Ovary (tissue), 3 donors: ENCODE data around the gene EMID1.

Source experiments
- EP300 ChIP-seq: sonication (generic); formaldehyde crosslinking; IDR thresholded peaks from one replicate; pipeline ENCODE4 v1.6.1; 2017; ENCODE audit warnings: antibody characterized with exemption
- TF ChIP-seq, protein P1 (sequence below), 3 donors: fragments of 450-650 bp in 2 of 3; fragments of 200-600 bp in 1 of 3; IDR thresholded peaks; one replicate each; pipeline versions ENCODE4 v1.5.1 to v1.8.0; 2016 to 2022; ENCODE audit warnings: antibody characterized with exemption in 3 of 3, mild to moderate bottlenecking in 1 of 3
- donor health status: DM: no; HTN: no; CAD: no.

DNA sequence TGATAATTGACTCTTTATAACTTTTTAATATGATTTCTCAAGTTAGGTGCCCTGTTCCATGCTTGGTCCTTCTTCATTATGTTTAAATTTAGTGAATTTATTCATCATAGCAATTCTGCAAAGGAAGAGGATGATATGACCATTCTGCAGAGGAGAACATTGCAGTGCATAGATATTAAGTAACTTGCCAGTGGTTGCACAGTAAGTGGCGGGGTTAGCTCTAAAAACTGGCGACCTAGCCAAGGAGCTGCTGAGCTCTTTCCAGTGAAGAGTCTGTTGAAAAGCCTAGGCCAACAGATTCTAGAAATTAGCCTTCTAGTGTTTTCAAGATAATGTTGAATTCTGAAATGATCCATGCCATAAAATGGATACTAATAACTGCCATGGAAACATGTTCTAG, 66.9 kb downstream of the EMID1 start:
- TF ChIP-seq, protein P1, sequence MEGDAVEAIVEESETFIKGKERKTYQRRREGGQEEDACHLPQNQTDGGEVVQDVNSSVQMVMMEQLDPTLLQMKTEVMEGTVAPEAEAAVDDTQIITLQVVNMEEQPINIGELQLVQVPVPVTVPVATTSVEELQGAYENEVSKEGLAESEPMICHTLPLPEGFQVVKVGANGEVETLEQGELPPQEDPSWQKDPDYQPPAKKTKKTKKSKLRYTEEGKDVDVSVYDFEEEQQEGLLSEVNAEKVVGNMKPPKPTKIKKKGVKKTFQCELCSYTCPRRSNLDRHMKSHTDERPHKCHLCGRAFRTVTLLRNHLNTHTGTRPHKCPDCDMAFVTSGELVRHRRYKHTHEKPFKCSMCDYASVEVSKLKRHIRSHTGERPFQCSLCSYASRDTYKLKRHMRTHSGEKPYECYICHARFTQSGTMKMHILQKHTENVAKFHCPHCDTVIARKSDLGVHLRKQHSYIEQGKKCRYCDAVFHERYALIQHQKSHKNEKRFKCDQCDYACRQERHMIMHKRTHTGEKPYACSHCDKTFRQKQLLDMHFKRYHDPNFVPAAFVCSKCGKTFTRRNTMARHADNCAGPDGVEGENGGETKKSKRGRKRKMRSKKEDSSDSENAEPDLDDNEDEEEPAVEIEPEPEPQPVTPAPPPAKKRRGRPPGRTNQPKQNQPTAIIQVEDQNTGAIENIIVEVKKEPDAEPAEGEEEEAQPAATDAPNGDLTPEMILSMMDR (IDR thresholded peaks at IDR 0.05) = no peak
- no peak for TF ChIP-seq EP300
